GM12891 (cell line): ENCODE data around the gene B3GALT5.

ENCODE experiments used
- PAX5 ChIP-seq: IDR thresholded peaks from 2 replicates; pipeline ENCODE4 v1.6.1; 2011; ENCODE audit warnings: low read length, moderate library complexity, mild to moderate bottlenecking; ENCODE audit not compliant: insufficient read depth, severe bottlenecking
- POLR2A ChIP-seq: IDR thresholded peaks from 2 replicates; pipeline ENCODE4 v1.6.1; 2011; ENCODE audit warnings: low read depth, low read length, control low read depth
- POLR2AphosphoS5 ChIP-seq: IDR thresholded peaks from 2 replicates; pipeline ENCODE4 v1.6.1; 2011; ENCODE audit warnings: low read depth, low read length, control low read depth
- SPI1 ChIP-seq: IDR thresholded peaks from 2 replicates; pipeline ENCODE4 v1.6.1; 2011; ENCODE audit warnings: low read depth, low read length, control low read depth
- TAF1 ChIP-seq: IDR thresholded peaks from 2 replicates; pipeline ENCODE4 v1.6.1; 2011; ENCODE audit warnings: low read depth, low read length, control low read depth

DNA sequence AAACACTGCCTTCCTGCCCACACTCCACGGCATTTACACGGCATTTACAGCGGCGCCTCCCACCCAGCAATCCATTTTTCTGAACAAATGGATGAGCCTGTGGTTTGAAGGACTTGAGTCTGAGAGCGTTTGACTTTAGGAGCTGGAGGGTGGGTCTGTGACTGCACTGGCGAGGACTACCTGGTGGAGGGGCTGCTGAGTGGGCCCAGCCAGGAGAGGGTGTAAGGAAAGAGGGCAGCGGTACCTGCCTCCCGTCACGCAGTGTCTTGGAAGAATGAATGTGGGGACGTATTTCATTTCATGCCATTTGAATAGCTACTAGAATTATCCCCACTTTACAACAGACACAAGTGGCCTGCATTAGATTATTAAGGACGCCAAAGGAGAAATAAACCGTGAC lies 62.9 kb downstream of the B3GALT5 start:
- TF ChIP-seq POLR2A (no peak), TAF1 (no peak), SPI1 (no peak), POLR2AphosphoS5 (no peak), PAX5 (no peak)
